HG03571 (cell line): Measurements from ENCODE around the gene DGKK.

Source experiments
- ATAC-seq: cut with Tn5 transposase; IDR thresholded peaks from one replicate; pipeline ENCODE4 v1.9.1; 2021; ENCODE audit not compliant: unreplicated experiment

Gene DGKK, protein sequence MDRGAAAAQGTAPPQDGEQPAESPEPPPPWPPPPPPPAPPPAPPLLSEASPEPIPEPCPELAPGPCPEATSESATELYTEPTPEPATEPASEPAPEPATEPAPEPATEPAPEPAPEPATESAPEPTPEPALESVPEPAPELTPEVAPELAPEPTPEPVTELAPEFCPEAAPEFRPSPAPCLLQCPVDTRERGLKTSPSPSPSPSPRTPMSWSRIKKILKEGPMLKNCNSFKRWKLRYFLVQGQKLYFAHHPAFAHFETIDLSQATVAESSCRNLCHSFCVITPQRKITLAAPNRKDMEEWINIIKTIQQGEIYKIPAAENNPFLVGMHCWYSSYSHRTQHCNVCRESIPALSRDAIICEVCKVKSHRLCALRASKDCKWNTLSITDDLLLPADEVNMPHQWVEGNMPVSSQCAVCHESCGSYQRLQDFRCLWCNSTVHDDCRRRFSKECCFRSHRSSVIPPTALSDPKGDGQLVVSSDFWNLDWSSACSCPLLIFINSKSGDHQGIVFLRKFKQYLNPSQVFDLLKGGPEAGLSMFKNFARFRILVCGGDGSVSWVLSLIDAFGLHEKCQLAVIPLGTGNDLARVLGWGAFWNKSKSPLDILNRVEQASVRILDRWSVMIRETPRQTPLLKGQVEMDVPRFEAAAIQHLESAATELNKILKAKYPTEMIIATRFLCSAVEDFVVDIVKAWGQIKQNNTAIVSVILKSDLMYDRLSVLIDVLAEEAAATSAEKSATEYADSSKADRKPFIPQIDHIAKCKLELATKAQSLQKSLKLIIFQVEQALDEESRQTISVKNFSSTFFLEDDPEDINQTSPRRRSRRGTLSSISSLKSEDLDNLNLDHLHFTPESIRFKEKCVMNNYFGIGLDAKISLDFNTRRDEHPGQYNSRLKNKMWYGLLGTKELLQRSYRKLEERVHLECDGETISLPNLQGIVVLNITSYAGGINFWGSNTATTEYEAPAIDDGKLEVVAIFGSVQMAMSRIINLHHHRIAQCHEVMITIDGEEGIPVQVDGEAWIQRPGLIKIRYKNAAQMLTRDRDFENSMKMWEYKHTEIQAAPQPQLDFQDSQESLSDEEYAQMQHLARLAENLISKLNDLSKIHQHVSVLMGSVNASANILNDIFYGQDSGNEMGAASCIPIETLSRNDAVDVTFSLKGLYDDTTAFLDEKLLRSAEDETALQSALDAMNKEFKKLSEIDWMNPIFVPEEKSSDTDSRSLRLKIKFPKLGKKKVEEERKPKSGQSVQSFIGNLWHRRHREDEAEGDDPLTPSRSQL

GRCh38 chrX:50470103-50471031 is at the start of gene DGKK:
DGKK (minus strand) TSS chrX:50470825; CDS start chrX:50470678, 147 bp downstream.
- no peak for ATAC-seq

DNA sequence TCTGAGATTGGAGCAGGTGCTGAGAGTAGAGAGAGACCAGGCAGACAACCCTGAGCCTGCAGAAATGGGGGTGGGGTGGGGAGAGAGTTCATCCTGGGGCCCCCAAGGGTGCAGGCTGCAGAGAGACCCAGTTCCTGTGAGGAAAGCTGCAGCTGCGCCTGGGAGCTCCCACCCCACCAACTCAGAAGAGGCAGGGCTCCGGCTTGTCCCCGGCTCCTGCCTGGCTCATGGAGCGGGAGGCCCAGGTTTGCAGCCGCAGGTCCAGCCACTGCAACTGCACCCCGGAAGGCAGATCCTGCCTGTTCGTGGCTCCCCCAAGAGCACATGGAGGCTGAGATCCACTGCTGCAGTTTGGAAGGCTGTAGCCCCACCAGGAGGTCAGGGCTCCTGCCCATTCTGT is 44.2 kb upstream of the DGKK start:
- no peak for ATAC-seq

GRCh38 chrX:50497114-50497513 is 26.5 kb upstream of the DGKK start:
- ATAC-seq, result no peak

DNA sequence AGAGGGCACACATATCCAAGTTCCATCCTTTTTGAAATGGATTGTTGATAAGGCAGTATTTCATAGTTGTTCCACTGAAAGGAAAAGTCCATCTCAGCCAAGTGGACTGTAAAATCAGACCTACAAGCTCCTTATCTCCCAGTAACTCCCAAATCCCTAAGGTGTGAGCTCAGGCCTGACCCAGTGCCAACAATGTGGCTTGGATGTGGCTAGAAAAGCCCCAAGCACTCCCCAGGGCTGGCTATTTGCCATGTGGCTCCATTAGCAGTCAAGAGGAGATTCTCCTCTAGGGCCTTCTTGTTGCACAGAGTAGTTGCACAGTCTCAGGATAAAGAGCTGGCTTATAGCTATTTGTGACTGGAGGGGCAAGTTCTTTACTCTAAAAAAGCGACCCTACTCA is 25.0 kb upstream of the DGKK start:
- no peak for ATAC-seq

DNA sequence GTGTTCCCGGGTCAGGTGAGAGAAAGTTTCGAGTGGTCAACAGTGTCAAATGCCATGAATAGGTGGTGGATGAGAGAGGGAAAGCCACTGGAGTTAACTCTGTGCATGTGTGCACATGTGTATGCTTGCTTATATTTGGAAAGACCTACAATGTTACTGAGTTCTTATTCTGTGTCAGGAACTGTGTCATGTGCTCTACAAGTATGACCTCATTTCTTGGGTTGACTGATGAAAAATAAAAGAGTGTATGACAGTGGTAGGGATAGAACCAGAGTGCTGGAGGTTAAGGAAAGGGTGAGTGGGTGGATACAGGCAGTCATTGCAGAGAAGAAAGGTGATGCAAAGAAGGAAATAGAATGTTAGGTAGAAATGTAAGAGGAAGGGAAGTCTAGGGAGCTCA is 22.1 kb upstream of the DGKK start:
- ATAC-seq, result no peak

DNA sequence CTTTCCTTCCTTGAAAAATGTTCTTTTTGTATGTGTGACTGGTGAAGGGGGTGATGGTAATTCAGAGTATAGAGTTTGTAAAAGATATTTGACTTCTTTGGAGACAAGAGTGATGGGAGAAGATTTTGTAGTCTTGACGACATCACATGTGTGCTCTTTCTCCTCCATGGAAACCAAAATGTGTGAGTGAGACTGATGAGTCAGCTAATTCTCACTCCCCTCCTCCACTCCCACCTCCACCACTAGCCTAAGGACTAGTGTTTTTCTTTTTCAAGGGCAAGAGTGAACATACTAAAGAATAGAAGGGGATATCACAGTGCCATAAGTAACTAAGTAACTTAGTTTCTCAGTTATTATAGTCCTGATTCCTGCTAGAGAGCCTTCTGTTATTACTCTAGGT is 14.0 kb upstream of the DGKK start:
- ATAC-seq, result no peak

- ATAC-seq, result no peak
These were observed 12.7 kb upstream of the DGKK start for GRCh38 chrX:50483283-50483682.

- ATAC-seq, result no peak
These were observed 4.6 kb upstream of the DGKK start for GRCh38 chrX:50475208-50475607.

DNA sequence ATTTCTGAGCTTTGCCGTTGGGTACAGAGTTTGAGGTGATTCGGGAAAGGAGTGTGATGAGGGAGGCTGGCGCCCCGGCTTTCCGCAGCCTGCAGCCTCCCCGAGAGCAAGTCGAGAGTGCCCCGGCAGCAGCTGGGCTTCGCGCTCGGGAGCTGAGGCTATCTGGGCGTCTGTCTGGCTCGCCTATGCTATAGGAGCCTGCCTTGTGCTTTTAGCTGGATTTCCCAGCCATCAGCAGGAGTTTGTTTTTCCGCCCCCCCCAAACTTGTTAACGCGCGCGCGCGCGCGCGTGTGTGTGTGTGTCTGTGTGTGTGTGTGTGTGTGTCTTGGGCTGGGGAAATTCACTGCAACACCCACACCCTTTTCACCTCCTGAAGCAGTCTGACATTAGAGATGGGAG is 765 bp upstream of the DGKK start:
- ATAC-seq, result no peak

DNA sequence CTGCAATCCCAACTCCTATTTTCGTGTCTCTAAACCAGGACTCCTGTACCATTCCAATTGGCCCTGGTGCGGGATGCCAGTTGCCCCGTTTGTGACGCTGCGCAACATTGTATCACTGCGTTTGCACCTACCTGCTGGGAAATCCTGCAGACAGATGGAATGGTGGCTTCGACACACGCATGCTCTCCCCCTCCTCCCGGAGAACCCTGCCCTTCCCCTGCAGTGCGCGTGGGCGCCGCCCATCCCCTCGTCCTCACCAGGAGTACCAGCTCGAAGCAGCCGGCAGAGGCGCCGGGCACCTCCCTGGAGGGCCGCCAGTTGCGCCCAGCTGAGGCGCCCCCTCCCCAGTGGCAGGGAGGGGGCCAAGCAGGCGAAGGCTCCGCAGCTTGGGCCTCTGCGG is 1.4 kb downstream of the DGKK start:
- no peak for ATAC-seq

DNA sequence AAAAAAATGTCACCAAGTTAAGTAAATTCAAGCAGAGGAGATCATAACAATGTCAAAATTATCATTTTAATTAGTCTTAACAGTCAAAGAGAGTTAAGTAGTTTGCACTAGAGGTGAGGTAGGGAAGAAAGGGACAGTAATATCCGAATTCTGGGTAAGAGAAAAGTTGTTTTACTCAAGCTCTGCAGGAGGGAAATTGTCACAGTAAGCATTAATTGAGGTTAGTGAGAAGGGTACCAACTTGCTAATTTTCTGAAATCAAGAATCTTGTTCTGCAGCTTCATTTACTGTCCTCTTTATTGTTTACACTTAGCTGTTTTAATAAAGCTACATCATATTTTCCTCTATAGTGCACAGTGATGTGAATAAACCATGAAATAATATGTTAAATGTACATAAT is 11.0 kb downstream of the DGKK start:
- no peak for ATAC-seq

DNA sequence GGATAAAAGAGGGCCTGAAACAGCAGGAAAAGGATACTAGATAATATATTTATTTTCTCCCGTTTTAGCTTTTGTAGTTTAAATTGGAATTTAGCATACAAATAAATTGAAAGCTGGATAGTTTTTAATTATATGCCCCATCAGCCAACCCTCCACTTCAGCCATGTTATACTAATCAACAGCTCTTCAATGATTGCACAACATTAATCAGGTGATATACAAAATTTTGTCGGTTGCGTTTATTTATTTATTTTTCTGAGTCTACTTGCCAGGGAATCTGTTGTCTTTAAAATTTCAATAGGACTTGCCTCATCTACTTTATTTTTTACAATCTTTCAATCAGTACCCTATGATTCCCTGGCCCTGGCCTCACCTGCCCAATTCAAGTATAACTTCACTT is 12.1 kb downstream of the DGKK start:
- no peak for ATAC-seq

GRCh38 chrX:50456712-50457484 is 13.7 kb downstream of the DGKK start:
- ATAC-seq, result no peak

DNA sequence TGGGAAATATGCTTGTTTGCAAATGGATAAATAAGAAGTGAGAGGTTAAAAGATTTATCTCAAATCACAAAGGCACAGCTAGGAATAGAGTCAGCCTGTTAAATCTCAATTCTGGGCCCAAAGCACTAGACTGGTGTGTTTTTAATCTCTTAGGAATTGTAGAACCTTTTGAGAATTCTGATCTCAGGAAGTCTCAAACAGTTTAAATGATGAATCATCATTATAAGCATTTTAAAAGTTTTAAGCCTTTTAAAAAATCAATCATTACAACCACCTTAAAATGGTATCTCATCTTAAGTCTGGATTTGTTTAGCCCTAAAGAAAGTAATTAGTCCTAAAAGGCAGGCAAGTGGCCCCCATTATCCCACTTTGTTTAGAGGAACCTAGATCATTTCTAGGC is 17.8 kb downstream of the DGKK start:
- ATAC-seq, result no peak

GRCh38 chrX:50450324-50450723 is 20.3 kb downstream of the DGKK start:
- ATAC-seq, result no peak

DNA sequence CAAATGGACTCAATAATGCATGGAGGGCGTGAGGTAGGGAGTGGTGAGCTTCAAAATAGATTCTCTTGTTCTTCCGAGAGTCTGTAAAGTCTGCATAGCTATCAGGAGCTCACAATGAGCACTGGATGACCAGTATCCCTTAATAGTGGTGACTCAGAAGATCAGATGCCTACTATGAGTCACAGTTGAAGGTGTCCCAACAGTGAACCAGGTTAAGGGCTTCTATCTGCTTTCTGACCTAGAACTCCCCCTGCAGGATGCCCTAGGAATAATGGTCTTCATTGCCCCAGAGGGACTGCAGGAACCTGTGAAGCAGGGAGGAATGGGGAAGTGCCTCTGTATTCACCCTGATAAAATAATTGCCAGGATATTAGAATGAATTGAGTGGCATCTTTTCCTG is 22.1 kb downstream of the DGKK start:
- no peak for ATAC-seq

GRCh38 chrX:50447535-50447934 is 23.1 kb downstream of the DGKK start:
- no peak for ATAC-seq

DNA sequence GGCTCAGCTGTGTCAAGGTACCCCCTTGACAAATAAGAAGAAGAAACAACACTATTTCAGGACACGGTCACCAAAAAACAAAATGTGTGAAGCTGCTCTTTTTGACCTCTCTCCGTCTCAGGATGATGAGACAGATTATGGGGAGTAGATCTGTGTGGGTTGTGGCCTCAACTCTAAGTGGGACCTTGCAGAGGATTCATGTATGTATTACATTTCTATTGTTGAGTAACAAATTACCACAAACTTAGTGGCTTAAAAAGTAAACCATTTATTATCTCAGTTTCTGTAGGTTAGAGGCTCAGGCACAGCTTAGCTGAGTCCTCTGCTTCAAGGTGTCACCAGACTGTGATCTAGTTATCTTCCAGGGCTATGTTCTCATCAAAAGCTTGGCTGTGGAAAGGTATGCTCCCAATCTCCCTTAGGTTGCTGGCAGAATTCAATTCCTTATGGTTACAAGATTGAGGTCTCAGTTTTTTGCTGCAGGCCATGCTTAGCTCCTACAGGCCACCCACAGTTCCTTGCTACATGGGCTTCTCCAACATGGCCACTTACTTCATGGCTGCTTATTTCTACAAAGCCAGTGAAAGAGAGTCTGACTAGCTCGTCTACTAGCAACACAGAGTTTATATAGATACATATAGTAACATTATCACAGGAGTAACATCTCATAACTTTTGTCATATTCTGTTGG is 28.1 kb downstream of the DGKK start:
- no peak for ATAC-seq

- no peak for ATAC-seq
These were observed 33.8 kb downstream of the DGKK start for GRCh38 chrX:50436797-50437196.
